ENCODE measurements around the gene SIRPB2. TPM values are rescaled to one million over a fixed set of nuclear protein-coding genes. Genes with fewer than 3 reads are reported as not detected.

SIRPB2 gene
- total and polyA plus RNA-seq, 2 donors (not counting 3 experiments of a cell fraction or from before 2014, with no cell fraction given): 9.5 to 19.7 TPM

GRCh38 chr20:1434571-1435336 lies 56.5 kb downstream of the SIRPB2 start:
- no peaks in the 10 kb centered on the region for H3K79me2 ChIP-seq (ENCODE audit: control insufficient read depth, insufficient read depth, low read length)
- TF ChIP-seq, protein P1, sequence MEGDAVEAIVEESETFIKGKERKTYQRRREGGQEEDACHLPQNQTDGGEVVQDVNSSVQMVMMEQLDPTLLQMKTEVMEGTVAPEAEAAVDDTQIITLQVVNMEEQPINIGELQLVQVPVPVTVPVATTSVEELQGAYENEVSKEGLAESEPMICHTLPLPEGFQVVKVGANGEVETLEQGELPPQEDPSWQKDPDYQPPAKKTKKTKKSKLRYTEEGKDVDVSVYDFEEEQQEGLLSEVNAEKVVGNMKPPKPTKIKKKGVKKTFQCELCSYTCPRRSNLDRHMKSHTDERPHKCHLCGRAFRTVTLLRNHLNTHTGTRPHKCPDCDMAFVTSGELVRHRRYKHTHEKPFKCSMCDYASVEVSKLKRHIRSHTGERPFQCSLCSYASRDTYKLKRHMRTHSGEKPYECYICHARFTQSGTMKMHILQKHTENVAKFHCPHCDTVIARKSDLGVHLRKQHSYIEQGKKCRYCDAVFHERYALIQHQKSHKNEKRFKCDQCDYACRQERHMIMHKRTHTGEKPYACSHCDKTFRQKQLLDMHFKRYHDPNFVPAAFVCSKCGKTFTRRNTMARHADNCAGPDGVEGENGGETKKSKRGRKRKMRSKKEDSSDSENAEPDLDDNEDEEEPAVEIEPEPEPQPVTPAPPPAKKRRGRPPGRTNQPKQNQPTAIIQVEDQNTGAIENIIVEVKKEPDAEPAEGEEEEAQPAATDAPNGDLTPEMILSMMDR (IDR thresholded peaks at IDR 0.05; ENCODE audit: extremely low read depth in 1 of 2, insufficient read depth in 1 of 2, low read depth in 1 of 2, low read length in 2 of 2): no peak
- TF ChIP-seq JUN (IDR thresholded peaks at IDR 0.05; ENCODE audit: borderline replicate concordance, insufficient read depth, insufficient read length, low read depth): peak; percentile 27
- TF ChIP-seq MYC (IDR thresholded peaks at IDR 0.05; ENCODE audit: low read depth, low read length): no peak
- no peak for TF ChIP-seq EZH2 (IDR thresholded peaks at IDR 0.05; ENCODE audit: borderline replicate concordance, low read depth, low read length, severe bottlenecking)
- peak; percentile 64 for TF ChIP-seq POLR2AphosphoS5 (IDR thresholded peaks at IDR 0.05; ENCODE audit: insufficient read depth, low read depth, low read length)
- TF ChIP-seq POLR2A (IDR thresholded peaks at IDR 0.05; ENCODE audit: low read depth, low read length): peak; percentile 39
- no peak for TF ChIP-seq FOS (IDR thresholded peaks at IDR 0.05; ENCODE audit: borderline replicate concordance, insufficient read depth, low read length)
- no peak for TF ChIP-seq GATA2 (IDR thresholded peaks at IDR 0.05; ENCODE audit: insufficient read depth, insufficient read length, low read depth, low read length)
- TF ChIP-seq MAX (IDR thresholded peaks at IDR 0.05; ENCODE audit: insufficient read depth, insufficient read length): no peak
- peak overlapping the region; percentile 50 for H3K27ac ChIP-seq (ENCODE audit: insufficient read depth, low read depth, low read length)
- intact Hi-C loops (cut with micrococcal nuclease): loop anchor here (1.0 kb wide), 4 partner anchors 16 to 41 kb away; partner anchors contain the start of genes FKBP1A and NSFL1C
- H3K36me3 ChIP-seq (ENCODE audit: control insufficient read depth in 2 of 2, extremely low read depth in 1 of 2, insufficient read depth in 2 of 2, low read length in 2 of 2): no peaks in the 10 kb centered on the region
- H3K9ac ChIP-seq (replicated peaks; ENCODE audit: extremely low read depth, insufficient read depth, low read length): no peak overlapping the region
- no peaks in the 10 kb centered on the region for H3K27me3 ChIP-seq (ENCODE audit: control insufficient read depth in 2 of 2, insufficient read depth in 2 of 2, low read length in 2 of 2)
- TSS peak; percentile 59 for BruUV-seq (replicated peaks)
- DNase-seq (ENCODE audit: low read depth, low spot score) (peak; percentile 92), FAIRE-seq (peak; percentile 92)
- no peaks in the 10 kb centered on the region for H3K9me3 ChIP-seq (replicated peaks; ENCODE audit: control insufficient read depth, insufficient read depth, low read length)
- POLR2A ChIA-PET: interaction anchor here (1.0 kb wide), 2 partner anchors 21 to 43 kb away, joined by 3 to 4 read pairs; no protein-coding TSS in a partner anchor
- H3K4me3 ChIP-seq (replicated peaks in 1 of 3; ENCODE audit: insufficient read depth in 1 of 3, low read depth in 1 of 3, low read length in 3 of 3): no peak overlapping the region
- peaks cover 18% of the 10 kb centered on the region for H3K4me1 ChIP-seq (ENCODE audit: control insufficient read depth, extremely low read depth, insufficient read depth, low read length)
- H4K20me1 ChIP-seq (replicated peaks; ENCODE audit: control insufficient read depth, extremely low read depth, insufficient read depth, low read length): no peaks in the 10 kb centered on the region
- dilution Hi-C loops (cut with MboI; ENCODE audit: extremely low pct_ligation_motif_present, low sequenced_read_pairs): loop anchor here (25.0 kb wide), 1 partner anchor 122 kb away; no protein-coding TSS in a partner anchor
- CTCF ChIA-PET: interaction anchor here (0.6 to 5.5 kb wide), 10 partner anchors 8 to 122 kb away, joined by 3 to 107 read pairs (median 5); partner anchors contain the start of gene FKBP1A
- no peaks in the 10 kb centered on the region for H3K9me1 ChIP-seq (replicated peaks; ENCODE audit: control insufficient read depth, extremely low read depth, insufficient read depth, low read length)
- H3K4me2 ChIP-seq (ENCODE audit: insufficient read depth, low read length): peak overlapping the region; percentile 26
- H2AFZ ChIP-seq (ENCODE audit: low read depth, low read length): no peak overlapping the region

Measured in endothelial cell of umbilical vein (primary cell).